HG03571 (cell line): Measurements from ENCODE around the gene ITGA2.

Experiments used
- ATAC-seq: cut with Tn5 transposase; IDR thresholded peaks from one replicate; pipeline ENCODE4 v1.9.1; 2021; ENCODE audit not compliant: unreplicated experiment

Gene ITGA2

DNA sequence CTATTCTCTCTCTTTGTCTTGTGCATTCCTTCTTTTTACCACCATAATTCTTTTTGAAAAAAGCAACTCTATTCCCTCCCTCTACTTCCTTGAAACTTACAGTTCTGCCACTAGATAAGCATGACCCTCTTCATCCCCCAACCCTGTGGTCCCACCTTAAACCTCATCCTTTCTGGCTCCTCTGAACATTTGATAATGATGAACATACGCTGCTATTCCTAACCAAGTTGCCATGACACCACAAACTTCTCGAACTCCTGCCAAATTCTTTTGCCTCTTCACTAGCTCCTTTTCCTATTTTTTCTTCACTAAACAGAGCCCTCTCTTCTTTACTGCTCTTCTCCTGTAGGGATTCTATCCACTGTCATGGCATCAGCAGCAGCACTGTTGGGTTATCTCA, 63.3 kb downstream of the ITGA2 start:
- no peak for ATAC-seq

DNA sequence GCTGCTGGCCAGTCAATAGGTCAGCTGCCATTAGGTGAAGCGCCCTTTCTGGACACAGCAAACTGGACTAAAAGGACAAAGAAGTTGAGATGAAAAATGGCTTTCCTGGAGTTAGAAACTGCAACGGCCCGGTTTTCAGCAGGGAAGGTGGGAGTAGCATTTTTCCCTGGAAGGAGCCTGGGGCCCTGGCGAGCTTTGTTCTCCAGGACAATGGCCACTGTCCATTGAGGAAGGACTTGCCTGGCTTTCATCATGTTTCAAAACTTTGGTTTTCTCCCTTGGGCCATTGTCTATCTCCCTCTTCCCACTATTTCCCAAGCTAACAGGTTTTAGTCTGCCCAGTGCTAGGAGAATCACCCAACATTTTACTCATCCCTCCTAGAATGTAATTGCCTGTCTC, 64.2 kb downstream of the ITGA2 start:
- no peak for ATAC-seq

DNA sequence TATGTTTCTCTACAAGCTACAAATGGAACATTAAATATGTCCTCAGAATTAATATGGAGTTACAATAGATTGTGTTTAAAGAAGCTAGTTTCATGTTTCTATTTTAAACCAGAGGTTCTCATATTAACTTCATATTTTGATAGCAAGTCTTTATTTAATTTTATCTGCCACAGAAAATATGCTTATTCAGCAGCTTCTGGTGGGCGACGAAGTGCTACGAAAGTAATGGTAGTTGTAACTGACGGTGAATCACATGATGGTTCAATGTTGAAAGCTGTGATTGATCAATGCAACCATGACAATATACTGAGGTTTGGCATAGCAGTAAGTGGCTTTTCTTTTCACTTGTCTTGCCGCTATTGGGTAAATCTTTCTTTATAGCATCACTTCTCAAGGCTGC, 66.2 kb downstream of the ITGA2 start:
- ATAC-seq, result no peak

DNA sequence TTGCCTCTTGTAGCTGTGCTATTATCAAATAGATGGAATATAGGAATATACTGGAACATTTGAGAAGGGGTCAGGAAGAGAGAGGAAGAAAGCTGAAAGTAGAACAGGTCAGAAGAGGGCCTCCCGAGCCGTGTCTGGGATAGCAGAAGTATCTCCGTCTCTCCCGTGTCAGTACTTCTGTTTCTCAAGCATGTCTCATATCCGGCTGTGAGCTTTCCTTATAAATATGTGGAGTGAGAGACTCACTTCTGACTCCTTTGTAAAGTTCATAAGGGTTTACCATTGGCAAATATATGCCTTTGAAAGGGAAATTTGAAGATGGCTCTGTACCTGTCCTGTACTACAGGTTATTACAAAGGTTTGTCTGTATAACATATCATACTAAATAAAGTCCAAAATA, 70.1 kb downstream of the ITGA2 start:
- no peak for ATAC-seq

DNA sequence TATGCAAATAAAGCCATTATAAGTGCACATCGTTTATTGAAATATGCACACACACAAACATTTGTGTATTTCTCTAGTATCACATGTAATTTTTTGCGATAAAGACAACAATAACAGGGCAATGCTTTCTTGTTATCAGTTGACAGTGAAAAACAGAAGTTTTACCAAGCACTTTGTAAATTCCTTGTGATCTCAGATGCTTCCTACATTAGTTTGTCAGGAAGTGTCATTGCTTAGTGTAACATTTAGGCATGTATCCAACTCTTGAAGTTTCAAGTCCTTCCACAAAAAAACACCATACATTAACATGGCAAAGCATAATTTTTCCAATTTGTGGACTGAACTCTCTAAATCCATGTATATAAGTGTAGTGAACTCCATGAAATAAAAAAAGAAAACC, 74.0 kb downstream of the ITGA2 start:
- ATAC-seq, result no peak

DNA sequence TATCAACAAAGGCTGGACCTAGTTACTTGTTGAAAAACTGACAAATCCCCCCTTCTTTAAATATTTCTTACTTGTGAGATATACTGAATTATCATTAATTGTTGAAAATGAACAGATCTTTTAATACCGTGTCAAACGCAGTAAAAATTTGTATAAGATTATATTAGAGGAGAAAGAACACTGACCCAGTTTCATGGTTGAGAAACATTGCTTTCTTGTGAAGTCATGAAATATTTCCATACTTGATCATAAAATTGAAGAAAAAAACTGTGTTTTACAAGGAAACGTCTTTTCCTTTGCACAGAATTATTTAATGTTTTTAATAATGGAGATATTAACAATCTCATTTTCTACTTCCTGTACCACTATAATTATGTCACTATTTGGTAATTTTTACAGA, 74.6 kb downstream of the ITGA2 start:
- no peak for ATAC-seq

DNA sequence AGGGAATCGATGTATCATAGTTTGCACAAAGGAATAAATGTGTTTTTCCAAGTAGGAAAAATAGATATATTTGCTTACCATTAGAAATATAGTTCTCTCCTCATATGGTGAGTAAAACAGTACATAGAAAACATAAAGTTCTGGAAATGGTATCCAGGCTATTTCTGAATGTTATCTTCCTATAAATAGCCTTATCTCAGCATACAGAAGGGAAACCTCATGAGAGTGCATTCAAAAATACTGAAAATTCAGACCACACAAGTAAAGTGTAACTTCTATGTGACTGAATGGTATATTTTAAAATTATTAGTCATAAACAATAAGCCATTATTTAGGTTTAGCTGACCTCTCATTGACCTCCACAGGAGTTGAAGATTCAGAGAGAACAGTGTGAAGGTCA, 76.9 kb downstream of the ITGA2 start:
- ATAC-seq, result no peak

DNA sequence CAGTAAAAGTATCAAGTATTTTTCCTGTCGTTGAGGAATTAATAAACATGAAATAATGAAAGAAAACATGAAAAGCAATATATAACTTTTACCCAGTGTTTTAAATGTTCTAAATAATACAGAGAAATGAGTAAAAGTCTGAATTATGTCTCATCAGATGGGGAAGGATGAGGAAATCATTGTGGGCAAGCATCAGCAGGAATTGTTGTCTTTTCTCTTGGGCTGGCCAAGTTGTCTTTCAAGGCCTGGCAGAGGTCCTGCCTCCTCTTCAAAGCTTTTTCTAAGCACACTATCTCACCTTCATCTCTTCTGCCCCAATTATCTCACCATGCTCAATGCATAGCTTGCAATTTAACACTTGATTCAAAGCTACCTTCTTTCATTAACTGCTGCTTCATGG, 78.5 kb downstream of the ITGA2 start:
- ATAC-seq, result no peak

DNA sequence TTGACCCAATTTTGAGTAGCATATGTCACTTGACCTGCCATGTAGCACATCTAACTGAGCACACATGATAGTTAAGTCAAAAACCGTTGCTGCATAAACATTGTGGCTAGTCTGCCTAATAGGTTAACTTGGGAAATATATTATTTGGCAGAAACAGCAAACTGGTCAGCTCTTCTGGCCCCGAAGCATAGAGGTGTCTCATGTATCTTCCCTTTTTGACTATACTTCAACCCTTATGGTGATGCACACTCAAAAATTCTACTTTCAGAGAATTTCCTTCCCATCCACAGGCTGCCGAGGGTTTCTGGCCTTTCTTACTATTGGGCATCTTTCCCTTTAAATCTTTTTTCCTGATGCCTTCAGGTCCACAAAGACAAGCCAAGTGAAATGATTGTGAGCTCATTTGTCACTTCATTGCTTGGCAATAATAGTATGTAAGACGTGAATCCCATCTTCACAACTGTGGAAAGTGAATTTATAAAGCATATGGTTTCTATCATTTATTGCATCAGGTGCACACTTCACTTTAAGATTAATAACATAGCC, 79.2 kb downstream of the ITGA2 start:
- ATAC-seq, result no peak

DNA sequence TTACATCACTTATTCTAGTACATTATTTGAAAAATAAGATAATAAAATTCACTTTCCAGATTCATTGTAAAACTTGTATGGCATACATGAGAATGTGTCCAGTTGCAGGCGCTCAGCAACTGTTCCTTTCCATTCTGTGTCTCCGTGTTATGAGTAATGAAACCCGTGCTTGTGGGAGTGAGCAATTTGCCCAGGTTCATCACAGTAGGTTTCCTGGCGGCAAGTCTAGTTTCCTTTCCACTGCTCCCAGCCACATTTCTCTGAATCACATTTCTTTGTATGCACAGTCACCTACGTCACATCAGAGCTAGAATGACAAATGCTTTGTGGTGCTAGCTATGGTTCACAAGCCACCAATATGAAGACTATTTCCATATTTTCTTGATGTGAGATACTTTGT, 80.5 kb downstream of the ITGA2 start:
- no peak for ATAC-seq

DNA sequence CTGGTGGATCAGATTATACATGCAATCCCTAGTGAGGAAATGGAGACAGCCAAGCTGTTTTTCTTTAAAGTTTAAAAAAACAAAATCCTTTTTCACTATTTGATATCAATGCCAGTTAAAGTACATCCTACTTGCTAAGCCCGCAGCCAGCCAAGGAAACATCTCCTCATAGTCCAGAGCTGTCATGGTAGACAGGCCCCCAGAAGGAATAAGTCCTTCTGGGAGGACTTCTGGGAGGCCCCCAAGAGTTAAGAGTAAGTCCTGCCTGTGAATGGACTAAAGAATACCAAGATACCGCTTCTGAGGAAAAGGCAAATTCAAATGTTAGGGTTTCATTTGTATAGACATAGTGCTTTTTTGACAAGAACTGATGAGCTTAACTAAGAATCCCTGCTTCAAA, 82.1 kb downstream of the ITGA2 start:
- no peak for ATAC-seq

DNA sequence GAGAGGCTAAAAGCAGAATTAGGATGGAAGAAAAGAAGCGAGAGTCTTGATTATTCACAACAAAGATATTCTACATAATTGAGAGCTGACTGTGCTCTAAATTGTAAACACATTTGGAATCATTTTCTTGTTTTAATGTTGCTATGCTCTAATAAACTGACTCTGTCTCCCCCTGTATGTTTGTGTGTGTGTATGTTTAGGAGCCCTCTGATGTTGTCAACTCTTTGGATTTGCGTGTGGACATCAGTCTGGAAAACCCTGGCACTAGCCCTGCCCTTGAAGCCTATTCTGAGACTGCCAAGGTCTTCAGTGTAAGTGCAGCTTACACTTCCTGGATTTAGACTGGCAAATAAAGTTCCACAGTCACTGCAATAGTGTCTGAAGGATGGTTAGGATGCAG, 82.6 kb downstream of the ITGA2 start:
- ATAC-seq, result no peak

DNA sequence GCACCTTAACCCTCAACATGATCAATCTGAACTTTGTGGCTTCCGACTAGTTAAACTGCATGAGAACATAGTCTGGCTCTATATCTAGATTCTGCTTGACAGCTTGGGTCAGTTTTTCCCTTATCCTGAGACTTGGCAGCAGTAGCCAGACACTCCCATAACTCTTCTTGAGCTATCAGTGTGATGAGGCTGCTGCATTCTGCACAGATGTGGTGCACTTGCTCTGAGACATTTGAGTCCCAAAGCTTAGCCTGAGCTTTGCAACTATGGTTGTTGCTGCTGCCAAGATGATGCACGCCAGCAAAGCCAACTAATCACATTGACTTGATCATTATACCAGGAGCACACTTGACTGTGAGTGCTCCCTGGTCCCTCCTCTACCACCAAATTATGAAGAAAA, 84.2 kb downstream of the ITGA2 start:
- ATAC-seq, result no peak

DNA sequence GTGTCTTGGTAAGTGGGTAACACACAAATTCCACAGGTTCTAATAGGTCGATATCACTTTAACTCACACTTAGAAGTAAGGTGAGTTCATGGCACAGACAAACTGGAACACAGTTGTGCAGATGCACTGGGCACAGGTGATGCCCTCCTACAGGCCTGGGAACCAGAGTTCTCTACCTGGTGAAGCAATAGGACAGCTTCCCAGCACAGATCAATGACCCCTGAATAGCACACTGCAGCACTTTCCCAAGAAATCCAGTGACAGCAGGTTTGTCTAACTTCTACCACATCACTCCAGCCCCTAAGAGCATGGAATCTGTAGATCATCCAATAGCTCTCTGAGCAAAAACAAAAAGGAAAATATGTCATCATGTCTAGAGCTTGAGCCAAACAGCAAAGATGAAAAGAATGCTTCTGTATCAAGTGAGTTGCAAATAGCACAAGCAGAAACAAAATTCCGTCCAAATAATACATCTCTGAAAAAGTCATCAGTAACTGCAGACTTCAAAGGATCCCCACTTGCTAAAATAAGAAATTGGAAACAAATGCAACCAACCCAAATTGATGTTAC, 86.9 kb downstream of the ITGA2 start:
- no peak for ATAC-seq

DNA sequence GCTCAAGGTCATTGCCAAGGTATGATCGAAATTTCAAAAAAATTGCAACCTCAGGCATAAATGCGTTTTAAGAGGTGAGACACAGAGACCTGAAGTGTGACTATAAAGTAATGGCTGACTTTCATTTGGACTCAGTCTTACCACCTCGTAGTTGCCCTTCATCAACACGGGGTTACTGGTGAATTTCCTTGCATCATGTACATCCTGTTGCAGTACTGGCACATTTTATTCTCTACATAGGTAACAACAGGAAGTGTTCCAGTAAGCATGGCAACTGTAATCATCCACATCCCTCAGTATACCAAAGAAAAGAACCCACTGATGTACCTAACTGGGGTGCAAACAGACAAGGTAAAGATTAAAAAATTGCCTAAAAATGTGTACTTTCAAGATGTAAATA, 91.1 kb downstream of the ITGA2 start:
- no peak for ATAC-seq

DNA sequence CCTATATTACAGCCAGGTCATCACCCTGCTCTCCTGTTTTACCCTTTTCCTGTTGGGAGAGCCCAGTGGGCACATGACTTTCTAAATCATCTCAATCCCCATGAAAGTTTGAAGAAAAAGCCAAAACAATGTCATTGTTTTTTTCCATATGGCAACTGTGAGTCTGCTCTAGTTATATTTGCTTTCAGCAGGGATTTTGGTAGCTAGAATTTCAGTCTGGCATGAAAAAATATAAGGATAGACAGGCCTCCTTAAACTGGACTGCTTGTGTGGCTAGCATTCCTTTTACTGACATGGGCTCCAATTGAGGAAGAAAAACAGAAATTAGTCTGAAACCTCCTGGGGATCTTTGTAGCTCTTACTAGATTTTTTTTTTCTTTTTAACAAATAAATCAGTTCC, 94.8 kb downstream of the ITGA2 start:
- no peak for ATAC-seq

DNA sequence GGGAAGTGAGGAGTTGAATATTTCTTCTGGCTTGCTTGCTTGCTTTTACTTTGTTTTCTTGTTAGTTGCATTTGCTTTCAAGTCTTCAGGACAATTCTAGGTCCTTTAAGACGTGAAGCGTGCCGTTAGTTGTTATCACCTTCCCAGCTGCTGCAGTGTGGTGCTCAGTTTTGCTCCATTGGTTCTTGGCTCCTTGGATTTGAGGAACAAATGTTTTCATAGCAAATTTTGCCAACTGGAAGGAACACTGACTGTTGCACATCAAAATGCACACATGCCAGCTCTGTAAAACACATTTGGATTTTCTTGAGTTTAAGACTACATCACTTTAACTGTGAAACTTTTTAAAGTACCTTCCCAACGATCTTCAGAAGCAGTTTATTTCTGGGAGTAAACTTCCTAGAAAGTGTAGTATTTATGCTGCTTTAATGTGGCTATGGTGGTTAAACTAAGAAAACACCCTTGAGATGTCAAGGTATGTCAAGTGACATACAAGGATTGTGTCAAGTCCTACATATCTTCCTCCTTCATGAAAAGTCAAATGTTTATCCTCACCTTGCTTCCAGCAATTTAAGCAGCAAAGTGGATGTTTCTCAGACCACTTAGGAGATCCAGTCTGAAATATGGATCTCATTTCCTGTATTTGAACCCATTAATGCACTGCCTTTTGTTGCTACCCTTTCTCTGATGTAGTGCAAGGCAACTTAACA, 95.5 kb downstream of the ITGA2 start:
- no peak for ATAC-seq

DNA sequence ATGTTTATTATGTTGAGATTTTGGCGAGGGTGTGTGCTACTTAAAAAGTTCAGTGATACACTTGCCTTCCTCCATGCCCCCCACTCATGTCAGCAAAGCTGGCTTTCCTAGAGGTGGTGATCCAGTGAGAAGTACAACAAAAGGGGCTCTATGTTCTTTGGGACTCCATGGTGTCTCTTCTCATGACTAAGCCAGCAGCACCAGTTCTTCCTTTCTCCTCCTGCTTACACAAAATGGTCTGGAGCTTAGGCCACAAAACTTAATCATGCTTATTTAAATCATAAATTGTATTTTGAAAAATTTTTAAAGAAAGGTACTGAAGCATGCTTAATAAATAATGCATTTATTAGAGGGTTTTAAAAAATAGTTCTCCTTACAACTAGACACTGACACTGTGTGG, 98.0 kb downstream of the ITGA2 start:
- no peak for ATAC-seq

DNA sequence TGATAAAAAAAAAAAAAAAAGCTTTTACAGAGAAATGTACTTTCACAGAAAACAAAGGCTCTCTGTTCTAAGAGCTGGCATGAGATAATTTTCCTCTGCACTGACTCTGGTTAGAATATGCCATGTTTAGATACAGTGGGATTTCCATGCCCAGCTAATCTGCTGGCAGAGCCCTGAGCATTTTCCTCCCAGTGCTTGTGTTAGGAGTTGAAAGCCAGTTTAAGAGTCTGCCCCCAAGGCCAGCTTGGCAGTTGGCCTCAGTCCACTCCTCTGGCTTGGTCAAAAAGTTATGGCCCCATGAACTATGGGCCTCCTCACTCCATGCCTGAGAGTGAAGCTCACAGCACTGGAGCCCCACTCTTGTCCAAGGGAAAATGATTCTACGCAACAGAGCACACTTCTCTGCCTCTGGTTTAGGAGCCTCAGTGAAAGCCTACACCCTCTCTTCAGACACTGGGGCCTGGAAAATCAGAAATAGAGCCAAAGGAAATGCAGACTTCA, 98.5 kb downstream of the ITGA2 start:
- ATAC-seq, result no peak

DNA sequence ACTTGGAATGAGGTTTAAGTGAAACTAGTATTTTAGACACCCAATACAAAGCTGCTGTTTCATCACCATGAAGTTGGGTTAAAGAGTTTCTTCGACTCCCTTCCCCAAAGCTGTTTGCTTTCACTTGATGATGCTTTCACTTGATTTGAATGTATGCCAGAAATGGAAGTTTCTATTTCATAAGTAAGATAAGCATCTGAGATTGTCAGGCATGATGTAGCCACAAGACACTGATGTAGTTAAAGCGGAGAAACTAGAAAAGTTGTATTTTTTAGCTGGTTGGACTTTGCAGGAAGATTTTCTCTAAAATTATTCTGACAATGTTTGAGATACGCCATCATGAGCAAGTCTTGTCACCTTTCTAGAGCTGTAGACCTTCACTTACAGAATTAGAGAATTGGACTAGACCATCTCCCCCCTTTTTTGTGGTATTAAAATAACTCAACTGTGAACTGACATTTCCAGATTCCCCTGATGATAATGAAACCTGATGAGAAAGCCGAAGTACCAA, 100.4 kb downstream of the ITGA2 start:
- ATAC-seq, result peak; percentile 48

DNA sequence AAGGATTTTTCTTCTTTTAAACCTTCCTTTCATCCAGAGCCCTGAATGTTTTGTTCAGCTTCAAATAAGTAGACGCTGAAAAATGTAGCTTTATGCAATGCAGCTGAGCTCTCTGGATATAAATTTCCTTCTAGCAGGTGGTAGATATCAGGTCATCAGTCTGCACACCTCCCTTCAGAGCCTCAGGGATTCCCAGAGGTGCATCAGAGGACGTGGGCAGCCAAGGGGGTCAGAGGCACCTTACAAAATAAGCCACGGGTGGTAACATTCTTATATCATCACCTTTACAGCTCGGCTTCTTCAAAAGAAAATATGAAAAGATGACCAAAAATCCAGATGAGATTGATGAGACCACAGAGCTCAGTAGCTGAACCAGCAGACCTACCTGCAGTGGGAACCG, 101.1 kb downstream of the ITGA2 start:
- ATAC-seq, result no peak

DNA sequence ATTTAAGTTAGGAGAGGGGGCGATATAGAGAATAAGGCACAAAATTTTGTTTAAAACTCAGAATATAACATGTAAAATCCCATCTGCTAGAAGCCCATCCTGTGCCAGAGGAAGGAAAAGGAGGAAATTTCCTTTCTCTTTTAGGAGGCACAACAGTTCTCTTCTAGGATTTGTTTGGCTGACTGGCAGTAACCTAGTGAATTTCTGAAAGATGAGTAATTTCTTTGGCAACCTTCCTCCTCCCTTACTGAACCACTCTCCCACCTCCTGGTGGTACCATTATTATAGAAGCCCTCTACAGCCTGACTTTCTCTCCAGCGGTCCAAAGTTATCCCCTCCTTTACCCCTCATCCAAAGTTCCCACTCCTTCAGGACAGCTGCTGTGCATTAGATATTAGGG, 102.1 kb downstream of the ITGA2 start:
- no peak for ATAC-seq

DNA sequence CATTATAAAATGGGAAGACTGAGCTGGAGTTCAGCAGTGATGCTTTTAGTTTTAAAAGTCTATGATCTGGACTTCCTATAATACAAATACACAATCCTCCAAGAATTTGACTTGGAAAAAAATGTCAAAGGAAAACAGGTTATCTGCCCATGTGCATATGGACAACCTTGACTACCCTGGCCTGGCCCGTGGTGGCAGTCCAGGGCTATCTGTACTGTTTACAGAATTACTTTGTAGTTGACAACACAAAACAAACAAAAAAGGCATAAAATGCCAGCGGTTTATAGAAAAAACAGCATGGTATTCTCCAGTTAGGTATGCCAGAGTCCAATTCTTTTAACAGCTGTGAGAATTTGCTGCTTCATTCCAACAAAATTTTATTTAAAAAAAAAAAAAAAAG, 103.1 kb downstream of the ITGA2 start:
- no peak for ATAC-seq
